GM18507 (cell line): ENCODE data around the gene HOXB2.

ENCODE experiments used
- DNase-seq: peaks from one replicate; pipeline ENCODE4 v3.0.0; 2011; ENCODE audit warnings: low read depth; ENCODE audit not compliant: insufficient read length; ENCODE audit errors: extremely low spot score
- FAIRE-seq: peaks from 2 replicates; lab custom pipeline; 2011; peaks lifted over from hg19 to GRCh38; lab: Jason Lieb, UNC

Gene HOXB2

DNA sequence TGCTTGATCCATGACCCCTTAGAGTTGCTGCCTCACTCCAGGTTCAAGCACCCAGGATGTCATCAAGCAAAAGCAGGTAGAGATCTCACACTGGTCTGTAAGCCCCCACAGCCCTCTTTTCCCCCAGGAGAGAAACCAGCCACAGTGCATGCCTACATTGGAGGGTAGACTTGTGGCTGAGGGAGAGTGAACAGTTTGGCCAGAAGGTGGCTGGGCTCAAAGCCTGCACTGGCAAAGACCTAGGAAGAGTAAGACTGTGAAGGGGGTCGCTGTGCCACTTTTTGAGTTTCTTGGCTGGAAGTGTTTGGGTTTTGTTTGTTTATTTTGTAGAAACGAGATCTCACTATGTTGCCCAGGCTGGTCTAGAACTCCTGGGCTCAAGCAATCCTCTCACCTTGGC lies 42.6 kb downstream of the HOXB2 start:
- DNase-seq, result no peak
- no peak for FAIRE-seq

DNA sequence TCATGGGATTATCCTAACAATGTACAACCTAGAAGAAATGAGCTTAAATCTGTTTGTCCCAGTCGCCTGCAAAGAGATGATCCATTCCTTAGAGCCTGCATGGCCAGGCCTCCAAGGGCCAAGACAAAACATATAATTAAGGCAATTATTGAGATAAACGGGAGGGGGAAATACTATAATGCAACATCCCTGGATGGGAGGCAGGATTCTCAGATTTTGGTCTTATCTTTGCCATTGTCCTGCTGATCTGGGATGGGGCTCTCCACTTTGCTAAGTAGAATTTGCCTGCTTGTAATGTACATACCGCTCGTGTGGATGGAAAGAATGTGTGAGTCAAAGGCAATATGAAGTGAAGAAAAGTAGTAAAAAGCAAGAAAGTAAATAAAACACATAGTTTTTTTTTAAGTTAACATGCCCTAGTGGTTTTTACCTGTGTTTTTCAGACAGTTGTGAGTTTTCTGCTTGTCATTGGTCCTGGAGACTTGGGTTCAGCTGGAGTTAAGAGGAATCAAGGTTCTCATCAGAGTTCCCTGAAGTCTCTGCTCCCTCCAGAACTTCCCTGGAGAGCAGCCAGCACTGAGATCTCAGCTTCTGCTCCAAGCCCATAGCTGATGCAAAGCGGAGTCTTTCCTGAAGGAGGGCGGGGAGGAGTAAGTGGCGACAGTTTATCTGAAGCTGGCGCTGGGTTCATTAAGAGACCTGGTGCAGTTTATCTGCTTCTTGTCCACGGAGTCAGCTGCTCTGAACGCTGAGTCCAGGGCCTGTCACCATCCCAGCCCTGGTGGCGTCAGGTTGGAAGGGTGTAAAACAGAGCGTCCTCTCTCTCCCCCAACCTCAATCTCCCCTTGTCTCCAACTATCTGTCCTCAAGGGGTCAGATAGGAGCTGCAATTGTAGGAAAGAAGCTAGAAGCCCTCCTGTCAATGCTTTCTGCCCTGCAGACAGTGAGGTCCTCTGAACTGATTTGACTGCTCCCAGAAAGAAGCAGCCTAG lies 44.2 kb downstream of the HOXB2 start:
- DNase-seq (no peak), FAIRE-seq (no peak)

DNA sequence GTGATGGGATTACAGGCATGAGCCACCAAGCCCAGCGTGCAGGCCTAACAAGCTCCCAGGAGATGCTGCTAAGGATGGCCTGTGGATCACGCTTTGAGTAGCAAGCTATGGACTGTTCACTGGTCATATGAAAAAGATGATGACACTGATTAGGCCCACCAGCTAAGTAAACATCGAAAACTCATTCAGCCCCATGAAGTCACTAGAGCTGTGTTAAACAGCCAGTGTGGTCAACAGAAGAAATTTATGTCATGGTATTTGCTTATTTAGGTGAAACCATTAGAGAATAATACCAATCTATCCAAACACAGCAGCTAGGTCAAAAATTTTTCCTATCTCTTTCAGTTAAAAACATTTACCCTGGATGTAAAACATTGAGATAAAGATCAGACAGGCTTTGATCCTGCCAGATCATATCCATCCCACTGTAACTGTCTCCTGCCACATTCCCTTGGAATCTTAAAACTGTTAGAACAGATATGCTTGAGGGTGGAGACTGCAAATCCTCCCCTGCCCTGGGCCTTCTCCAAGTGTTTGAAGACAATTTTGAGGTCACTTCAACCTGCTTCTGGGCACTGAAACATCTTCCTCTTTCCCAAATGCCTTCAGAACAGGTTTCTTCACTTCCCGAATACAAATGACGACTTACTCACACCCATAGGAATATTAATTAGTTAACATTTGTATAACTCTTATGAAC lies 45.0 kb downstream of the HOXB2 start:
- no peak for FAIRE-seq

DNA sequence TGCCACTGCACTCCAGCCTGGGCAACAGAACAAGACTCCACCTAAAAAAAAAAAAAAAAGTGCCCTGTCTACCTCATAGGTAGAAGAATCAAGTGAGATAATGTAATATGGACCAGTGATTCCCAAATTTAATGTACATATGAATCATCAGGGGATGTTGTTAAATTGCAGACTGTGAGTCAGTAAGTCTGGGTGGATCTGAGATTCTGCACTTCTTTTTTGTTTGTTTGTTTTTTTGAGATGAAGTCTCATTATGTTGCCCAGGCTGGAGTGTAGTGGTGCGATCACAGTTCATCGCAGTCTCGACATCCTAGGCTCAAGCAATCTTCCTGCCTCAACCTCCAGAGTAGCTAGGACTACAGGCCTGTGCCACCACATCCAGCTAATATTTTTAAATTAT lies 45.7 kb downstream of the HOXB2 start:
- DNase-seq, result no peak
- FAIRE-seq, result no peak

More for the DNA sequence above, 45.0 kb downstream of the HOXB2 start:
- no peak for DNase-seq

DNA sequence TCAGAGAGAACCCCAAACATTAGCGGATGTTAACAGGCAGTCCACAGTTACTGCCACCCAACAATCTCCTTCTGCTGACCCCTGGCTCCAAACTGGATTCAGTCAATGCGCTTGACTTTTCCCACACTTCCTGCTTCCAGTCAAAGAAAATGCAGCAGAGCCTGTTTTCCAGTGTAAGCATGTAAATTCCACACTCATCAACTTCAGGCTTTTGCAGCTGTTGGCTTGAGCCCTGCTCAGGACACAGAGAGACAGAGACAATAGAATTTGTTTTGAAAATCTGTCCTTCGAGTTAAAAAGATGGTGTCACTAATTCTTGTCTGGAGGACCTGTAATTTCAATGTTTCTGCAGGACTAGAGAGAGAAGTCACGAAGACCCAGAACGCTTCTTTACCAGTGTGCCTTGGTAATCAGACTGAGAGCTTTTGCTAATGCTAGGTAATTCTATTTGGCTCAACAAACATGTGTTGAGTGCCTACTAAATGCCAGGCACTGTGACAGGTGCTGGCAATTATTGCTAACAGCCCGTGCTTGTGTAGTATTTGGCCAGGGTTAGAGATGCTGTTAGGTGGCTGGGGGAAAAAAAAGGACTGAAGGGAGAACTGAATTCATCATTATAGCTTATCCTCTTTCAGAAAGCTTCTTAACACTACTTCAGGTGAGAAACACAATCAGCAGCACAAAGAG lies 46.6 kb downstream of the HOXB2 start:
- FAIRE-seq (no peak), DNase-seq (no peak)

DNA sequence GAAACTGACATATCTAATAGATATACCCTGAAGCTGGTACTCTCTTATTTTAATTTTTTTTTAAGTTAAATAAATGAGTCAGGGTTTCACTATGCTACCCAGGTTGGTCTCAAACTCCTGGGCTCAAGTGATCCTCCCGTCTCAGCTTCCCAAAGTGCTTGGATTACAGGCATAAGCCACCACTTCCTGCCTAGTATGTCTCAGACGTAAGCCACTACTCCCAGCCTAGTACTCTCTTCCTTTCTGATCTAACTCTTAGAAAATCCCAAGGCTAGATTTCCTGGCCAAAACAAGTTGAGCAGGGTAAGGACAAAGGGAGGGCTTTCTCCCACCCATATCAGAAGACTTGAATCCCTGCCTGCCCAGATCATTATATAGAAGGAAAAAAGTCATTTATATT lies 47.8 kb downstream of the HOXB2 start:
- no peak for DNase-seq
- FAIRE-seq, result no peak

DNA sequence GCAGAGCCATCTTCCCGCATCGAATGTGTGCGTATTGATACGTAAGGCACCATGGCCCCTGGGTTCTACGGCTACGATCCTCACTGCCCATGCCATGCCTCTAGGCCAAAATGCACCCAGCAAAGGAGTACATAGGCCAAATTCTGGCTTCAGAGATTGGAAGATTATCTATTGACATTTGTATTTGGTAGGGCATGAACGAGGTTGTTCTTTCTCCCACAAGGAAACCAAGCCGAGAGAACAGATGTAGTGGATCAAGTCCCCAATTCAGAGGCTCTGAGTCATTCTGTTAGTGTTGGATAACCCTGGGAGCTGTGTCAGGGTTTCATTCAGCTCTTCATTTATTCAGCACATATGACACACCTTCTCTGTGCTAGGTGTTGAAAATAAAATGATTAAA lies 50.6 kb downstream of the HOXB2 start:
- no peak for DNase-seq
- FAIRE-seq, result no peak
